Measurements from ENCODE around the gene IQGAP1.
"Not testable (repeated sequence)": the region's sequence is repeated elsewhere in the genome, so short reads cannot be mapped to it uniquely, and the experiment has no call there.

DNA sequence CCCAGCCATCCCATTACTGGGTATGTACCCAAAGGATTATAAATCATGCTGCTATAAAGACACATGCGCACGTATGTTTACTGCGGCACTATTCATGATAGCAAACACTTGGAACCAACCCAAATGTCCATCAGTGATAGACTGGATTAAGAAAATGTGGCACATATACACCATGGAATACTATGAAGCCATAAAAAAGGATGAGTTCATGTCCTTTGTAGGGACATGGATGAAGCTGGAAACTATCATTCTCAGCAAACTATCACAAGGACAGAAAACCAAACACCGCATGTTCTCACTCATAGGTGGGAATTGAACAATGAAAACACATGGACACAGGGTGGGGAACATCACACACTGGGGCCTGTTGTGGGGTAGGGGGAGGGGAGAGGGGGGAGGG, 22.3 kb downstream of the IQGAP1 start:
- not testable (repeated sequence) for TF ChIP-seq CTCF (IDR thresholded peaks at IDR 0.05; ENCODE audit: poor library complexity); EZH2phosphoT487 (IDR thresholded peaks at IDR 0.05; ENCODE audit: low read depth, severe bottlenecking, unreplicated experiment); EZH2 (IDR thresholded peaks at IDR 0.05; ENCODE audit: borderline replicate concordance)

Measured in hepatocyte (in vitro differentiated cells).